H1 (cell line): Measurements from ENCODE around the gene SLC22A23. TPM values are rescaled to one million over a fixed set of nuclear protein-coding genes. Genes with fewer than 3 reads are reported as not detected.

ENCODE experiments used
- CHD2 ChIP-seq: IDR thresholded peaks from 2 replicates; pipeline ENCODE4 v1.6.1; 2012; ENCODE audit warnings: low read length, improper control_type of control experiment
- EZH2 ChIP-seq: fragments of 200-600 bp; sonication (generic); IDR thresholded peaks from 2 replicates; pipeline ENCODE4 v1.7.1; 2012; ENCODE audit warnings: low read depth, mild to moderate bottlenecking, moderate library complexity, low read length, inconsistent platforms; ENCODE audit not compliant: severe bottlenecking
- MAFK ChIP-seq: IDR thresholded peaks from 2 replicates; pipeline ENCODE4 v1.6.1; 2012; ENCODE audit warnings: low read depth, mild to moderate bottlenecking, improper control_type of control experiment, low read length
- POLR2AphosphoS5 ChIP-seq: IDR thresholded peaks from 2 replicates; pipeline ENCODE4 v1.6.1; 2011; ENCODE audit warnings: low read depth, low read length
- RAD21 ChIP-seq, 2 experiments: IDR thresholded peaks in 1 of 2; conservative IDR thresholded peaks in 1 of 2; 2 replicates each; pipeline ENCODE4 v1.6.1; 2011; ENCODE audit warnings: low read depth in 2 of 2, low read length in 2 of 2, improper control_type of control experiment in 1 of 2, inconsistent platforms in 1 of 2, mild to moderate bottlenecking in 1 of 2, moderate library complexity in 1 of 2
- SP2 ChIP-seq: IDR thresholded peaks from 2 replicates; pipeline ENCODE4 v1.6.1; 2012; ENCODE audit warnings: mild to moderate bottlenecking, low read length, inconsistent platforms
- SP4 ChIP-seq: IDR thresholded peaks from 2 replicates; pipeline ENCODE4 v1.6.1; 2012; ENCODE audit warnings: low read length, inconsistent platforms
- polyA plus RNA-seq, 7 experiments: library from polyadenylated mRNA; depleted of rRNA in 3 of 7; stranded (reverse) in 5 of 7; unstranded in 2 of 7; fragments of >200 nt in 5 of 7; fragments of 200-250 nt in 2 of 7; gene quantifications; 1 replicate in 5 of 7; 2 replicates in 1 of 7; 4 replicates in 1 of 7; pipeline versions ENCODE4 v1.2.1 to v1.2.3, GENCODE V29; 2011 to 2013; ENCODE audit warnings: missing spikeins in 2 of 7, mixed read lengths in 2 of 7
- total RNA-seq: library from RNA; stranded (reverse); fragmentation: NEBNext Ultra II Directional; extraction: Animal tissue kit (Norgen Biotek cat#: 25700); gene quantifications from 2 replicates; pipeline ENCODE4 v1.2.1, GENCODE V29; 2021

SLC22A23 gene
- total and polyA plus RNA-seq, 2 of the 8 experiments (the other 6 are each of a cell fraction or from before 2014, with no cell fraction given): 9.9 to 38.4 TPM

DNA sequence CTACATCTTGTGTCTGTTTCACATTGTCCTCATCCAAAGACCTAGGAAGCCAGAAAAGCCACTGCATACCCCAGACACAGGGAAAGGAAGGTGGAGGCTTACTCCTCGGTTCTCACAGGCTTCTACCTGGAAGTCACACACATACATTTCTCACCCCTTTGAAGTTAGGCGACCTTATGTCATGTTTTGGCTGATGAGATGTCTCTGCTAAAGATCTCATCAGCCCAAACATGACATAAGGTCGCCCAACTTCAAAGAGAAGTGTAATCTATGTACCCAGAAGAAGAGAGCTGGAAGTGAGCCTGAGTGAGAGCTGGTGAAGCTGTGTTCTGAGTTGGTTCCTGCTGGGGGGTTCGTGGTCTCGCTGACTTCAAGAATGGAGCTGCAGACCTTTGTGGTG, 47.5 kb upstream of the SLC22A23 start (continued):
- TF ChIP-seq RAD21 (IDR thresholded peaks at IDR 0.05 in 1 of 2, conservative IDR thresholded peaks at IDR 0.05 in 1 of 2; ENCODE audit: low read depth in 2 of 2, low read length in 2 of 2): no peak
- no peak for TF ChIP-seq MAFK
- no peak for TF ChIP-seq SP4
- TF ChIP-seq POLR2AphosphoS5: no peak
- no peak for TF ChIP-seq CHD2
- no peak for TF ChIP-seq SP2
- TF ChIP-seq EZH2: no peak
